TTC549 (cell line): ENCODE data around the gene KCNJ3.
"Not testable (repeated sequence)": the region's sequence is repeated elsewhere in the genome, so short reads cannot be mapped to it uniquely, and the experiment has no call there.

ENCODE experiments used
- FAIRE-seq: peaks from 2 replicates; lab custom pipeline; 2012; peaks lifted over from hg19 to GRCh38; lab: Jason Lieb, UNC

The KCNJ3 gene

GRCh38 chr2:154846842-154847241, 148.3 kb downstream of the KCNJ3 start:
- no peak for FAIRE-seq

GRCh38 chr2:154849482-154849881, 151.0 kb downstream of the KCNJ3 start:
- FAIRE-seq, result no peak

GRCh38 chr2:154850532-154850931, 152.0 kb downstream of the KCNJ3 start:
- no peak for FAIRE-seq

- FAIRE-seq, result no peak
These were observed 156.6 kb downstream of the KCNJ3 start for GRCh38 chr2:154855138-154855537.

- FAIRE-seq, result not testable (repeated sequence)
These were observed 168.7 kb downstream of the KCNJ3 start for GRCh38 chr2:154867151-154867550.

- FAIRE-seq, result no peak
These were observed 177.5 kb downstream of the KCNJ3 start for GRCh38 chr2:154875999-154876398.

- FAIRE-seq, result no peak
These were observed 184.2 kb downstream of the KCNJ3 start for GRCh38 chr2:154882725-154883124.

GRCh38 chr2:154886316-154886715, 187.8 kb downstream of the KCNJ3 start:
- FAIRE-seq, result no peak

- FAIRE-seq, result no peak
These were observed 199.8 kb downstream of the KCNJ3 start for GRCh38 chr2:154898269-154898668.

- FAIRE-seq, result no peak
These were observed 202.6 kb downstream of the KCNJ3 start for GRCh38 chr2:154901063-154901462.
